SH-SY5Y (cell line): ENCODE measurements around the gene PIBF1.

Experiments used
- GATA2 ChIP-seq: IDR thresholded peaks from 2 replicates; pipeline ENCODE4 v1.6.1; 2011; ENCODE audit warnings: mild to moderate bottlenecking, low read depth, low read length
- GATA3 ChIP-seq: IDR thresholded peaks from 2 replicates; pipeline ENCODE4 v1.6.1; 2011; ENCODE audit warnings: low read depth, mild to moderate bottlenecking, low read length, moderate library complexity

Gene PIBF1

GRCh38 chr13:72804301-72804700 lies 22.4 kb downstream of the PIBF1 start:
- TF ChIP-seq GATA3 (no peak), GATA2 (no peak)

DNA sequence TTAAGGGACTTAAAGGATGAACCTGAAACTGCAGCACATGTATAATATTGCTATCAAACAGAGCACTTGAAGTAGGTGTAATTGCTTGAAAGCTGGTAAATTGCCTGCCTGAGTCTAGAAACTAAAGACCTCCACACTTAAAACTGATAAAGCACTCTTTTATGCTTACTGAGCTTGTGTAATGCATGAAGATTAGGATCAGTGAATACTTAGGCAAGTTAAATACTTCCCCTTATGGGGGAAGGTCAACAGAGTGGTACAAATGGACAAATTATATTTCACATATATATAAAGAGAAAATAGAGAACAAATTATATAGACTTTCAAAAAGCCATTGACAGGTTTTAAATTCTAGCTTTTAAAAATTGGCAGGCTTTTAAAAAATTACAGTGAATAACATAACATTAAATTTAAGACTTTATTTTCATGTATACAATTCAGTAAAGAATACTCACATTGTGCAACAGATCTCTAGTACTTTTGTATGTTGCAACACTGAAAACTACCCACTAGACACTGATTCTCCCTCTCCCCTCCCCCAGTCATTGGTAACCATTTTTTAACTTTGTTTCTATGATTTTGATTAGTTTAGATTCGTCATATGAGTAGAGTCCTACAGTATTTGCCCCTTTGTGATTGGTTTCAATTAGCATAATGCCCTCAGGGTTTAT lies 23.9 kb downstream of the PIBF1 start:
- no peak for TF ChIP-seq GATA3
- TF ChIP-seq GATA2: no peak

- no peak for TF ChIP-seq GATA3
Observed at GRCh38 chr13:72808917-72809500, 27.1 kb downstream of the PIBF1 start.

GRCh38 chr13:72820156-72820897 lies 38.4 kb downstream of the PIBF1 start:
- TF ChIP-seq GATA3 (no peak), GATA2 (no peak)

DNA sequence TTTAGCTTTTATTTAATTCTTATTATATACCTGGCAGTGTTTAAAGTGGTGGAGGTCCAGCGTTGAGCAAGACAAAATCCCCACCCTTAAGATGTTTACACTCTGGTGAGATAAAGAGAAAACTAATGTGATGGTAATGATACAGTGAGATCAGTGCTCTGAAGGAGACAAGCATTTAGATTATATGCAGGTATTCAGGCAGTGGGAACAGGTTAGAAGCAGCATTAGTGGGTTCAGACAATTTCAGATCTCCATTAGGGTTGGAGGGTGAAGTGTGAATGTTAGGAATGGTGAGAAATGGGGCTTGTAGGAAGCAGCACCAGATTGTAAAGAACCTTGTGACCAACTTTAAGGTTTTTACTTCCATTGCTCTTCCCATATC lies 39.0 kb downstream of the PIBF1 start:
- no peak for TF ChIP-seq GATA2
- TF ChIP-seq GATA3: no peak

DNA sequence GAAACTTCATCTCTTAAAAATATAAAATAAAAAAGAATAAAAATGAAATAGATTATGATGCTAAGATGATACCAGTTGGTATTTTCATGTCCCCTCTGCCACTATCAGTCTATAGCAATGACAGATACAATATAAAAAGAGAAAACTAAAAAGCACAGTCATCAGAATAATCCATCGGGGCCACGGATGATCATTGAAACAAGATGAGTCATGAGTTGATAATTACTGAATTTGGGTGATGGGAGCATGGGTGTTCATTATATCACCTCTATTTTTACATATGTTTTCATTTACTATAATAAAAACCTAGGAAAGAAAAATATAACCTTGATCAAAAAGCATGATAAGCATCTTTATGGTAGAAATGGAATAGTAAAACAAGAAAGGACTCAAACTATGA lies 41.1 kb downstream of the PIBF1 start:
- TF ChIP-seq GATA3 (no peak), GATA2 (no peak)

DNA sequence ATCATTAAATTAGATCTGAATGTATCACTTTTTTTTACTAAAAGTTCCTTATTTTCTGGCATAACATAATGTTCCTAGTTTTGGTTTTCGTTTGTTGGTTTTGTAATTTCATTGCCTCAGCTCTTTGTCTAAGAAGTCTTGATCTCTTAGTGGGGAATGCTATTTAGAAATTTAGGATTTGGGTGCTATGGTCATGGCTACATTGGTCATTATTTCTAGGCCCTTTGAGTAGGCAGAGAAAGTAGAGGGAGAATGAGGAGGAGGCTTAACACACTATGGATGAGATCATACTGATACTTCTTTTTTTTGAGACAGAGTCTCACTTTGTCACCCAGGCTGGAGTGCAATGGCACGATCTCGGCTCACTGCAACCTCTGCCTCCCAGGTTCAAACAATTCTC lies 41.8 kb downstream of the PIBF1 start:
- TF ChIP-seq GATA3: no peak
- no peak for TF ChIP-seq GATA2

GRCh38 chr13:72834601-72835000 lies 52.7 kb downstream of the PIBF1 start:
- TF ChIP-seq GATA3 (no peak), GATA2 (no peak)

DNA sequence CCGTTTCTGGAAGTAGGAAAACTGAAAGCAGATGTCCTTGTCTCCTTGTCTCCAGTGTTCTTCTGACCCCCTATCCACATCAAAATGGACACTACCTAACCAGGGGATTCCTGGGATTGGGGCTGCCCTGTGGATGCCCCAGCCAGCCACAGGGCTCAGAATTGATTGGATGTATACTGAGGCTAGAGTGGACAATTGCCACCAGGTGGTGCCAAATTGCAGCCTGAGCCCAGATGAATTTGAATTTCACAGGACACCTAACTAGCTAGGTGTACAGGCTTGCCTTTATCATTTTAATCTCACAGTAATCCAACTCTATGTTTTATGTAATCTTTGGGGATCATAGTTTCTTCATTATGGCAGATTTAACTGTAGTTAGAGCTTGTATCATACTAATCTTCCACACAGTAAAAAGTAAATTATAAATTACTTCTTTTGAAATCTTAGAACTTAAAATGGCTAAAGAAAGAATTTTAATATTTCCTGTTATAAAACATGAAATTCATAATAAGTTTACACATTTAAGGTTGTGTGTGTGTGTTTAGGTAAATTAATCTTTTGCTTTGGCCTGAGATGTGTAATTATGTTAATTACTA lies 58.0 kb downstream of the PIBF1 start:
- TF ChIP-seq GATA3 (no peak), GATA2 (no peak)

- no peak for TF ChIP-seq GATA2
- no peak for TF ChIP-seq GATA3
Observed at GRCh38 chr13:72842991-72843390, 61.1 kb downstream of the PIBF1 start.

DNA sequence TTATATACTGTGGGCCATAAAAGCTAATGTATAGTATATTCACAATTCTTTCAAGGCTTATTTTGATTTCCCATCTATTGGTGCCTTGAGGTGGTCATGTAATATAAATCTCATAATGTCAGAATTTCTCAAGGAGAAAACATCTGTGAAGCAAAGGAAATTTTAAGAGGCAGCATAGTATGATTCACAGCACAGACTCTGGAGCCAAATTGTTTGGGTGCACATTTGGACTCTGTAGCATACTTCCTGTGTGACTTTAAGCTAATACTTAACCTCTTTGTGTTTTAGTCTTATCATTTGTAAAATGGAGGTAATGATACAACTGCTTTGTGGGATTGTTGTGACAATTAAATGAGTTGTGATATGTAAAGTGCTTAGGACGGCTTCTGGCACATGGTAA lies 67.6 kb downstream of the PIBF1 start:
- no peak for TF ChIP-seq GATA3
- no peak for TF ChIP-seq GATA2

DNA sequence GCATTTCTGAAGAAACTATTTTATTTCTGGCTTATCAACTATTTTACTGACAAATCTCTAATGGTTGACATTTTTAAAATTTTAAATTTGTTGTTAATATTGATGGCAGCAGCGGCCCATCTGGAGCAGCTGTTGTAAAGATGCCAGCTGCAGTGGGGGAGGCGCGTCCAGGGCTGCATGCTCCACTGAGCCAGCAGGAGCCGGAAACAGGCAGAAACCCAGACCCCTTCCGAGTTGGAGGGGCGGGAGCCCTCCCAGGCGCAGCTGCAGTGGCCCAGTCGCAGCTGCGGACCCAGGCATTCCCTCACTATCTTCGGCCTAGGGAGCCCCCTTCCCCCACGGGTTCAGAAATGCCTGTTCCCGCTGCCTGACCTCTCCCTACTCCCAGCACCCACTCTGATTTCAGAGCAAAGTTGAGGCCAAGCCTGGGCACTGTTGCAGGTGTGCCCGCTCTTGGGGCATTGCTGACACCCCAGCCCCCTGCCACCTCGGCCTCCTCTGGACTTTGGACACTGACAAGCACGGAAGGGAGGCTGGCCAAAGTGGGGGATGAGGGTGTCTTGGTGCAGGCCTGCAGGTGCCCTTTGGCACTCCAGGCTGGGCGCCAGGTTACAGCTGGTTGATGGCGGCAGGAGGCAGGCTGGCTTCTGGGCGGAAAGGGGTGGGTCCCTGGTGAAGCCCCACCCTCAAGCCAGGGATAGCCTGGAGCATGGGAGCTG lies 69.2 kb downstream of the PIBF1 start:
- no peak for TF ChIP-seq GATA3
- no peak for TF ChIP-seq GATA2

GRCh38 chr13:72851678-72852014 lies 69.7 kb downstream of the PIBF1 start:
- TF ChIP-seq GATA3: no peak
- no peak for TF ChIP-seq GATA2

DNA sequence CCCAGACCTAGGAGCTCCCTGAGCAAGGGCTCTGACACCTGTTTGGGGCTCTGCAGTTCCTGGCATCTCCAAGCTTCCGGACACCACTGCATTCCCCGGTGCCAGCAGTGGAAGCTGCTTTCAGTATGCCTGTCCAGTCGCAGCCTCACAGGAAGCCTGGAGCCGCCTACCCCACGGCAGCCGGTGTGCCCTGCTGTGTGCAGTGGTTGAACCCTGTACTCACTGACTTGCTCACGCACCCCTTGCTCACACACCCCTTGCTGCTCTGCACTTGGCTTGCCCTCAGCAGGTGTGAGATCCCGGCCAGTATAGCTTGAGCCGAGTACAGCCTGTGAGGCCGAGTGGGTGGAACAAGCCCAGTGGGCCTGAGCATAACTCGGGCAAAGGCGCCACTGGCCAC lies 70.3 kb downstream of the PIBF1 start:
- no peak for TF ChIP-seq GATA3
- no peak for TF ChIP-seq GATA2
